ENCODE data around the gene DNMBP.
A peak's percentile ranks its signal among the peaks of the same experiment; 100 is the strongest.

The DNMBP gene

GRCh38 chr10:100009283-100009792 lies 409 bp downstream of the DNMBP start:
- ChIA-PET POLR2A (interaction anchor here (1.1 to 1.9 kb wide), 6 partner anchors 9 to 96 kb away, joined by 3 to 7 read pairs (median 5); no protein-coding TSS in a partner anchor), CTCF (interaction anchor here (0.5 to 4.1 kb wide), 18 partner anchors 7 to 164 kb away, joined by 3 to 40 read pairs (median 4); no protein-coding TSS in a partner anchor)
- peak; percentile 42 for DNase-seq (ENCODE audit: extremely low spot score)
- no peak for TF ChIP-seq TARDBP (IDR thresholded peaks at IDR 0.05)
- no peak for TF ChIP-seq LEF1 (IDR thresholded peaks at IDR 0.05; ENCODE audit: borderline replicate concordance)
- TF ChIP-seq FOXK2 (IDR thresholded peaks at IDR 0.05) = no peak

- CTCF ChIA-PET = interaction anchor here (0.5 to 4.1 kb wide), 17 partner anchors 10 to 163 kb away, joined by 3 to 40 read pairs (median 4); no protein-coding TSS in a partner anchor
- no peak for DNase-seq (ENCODE audit: extremely low spot score)
- TF ChIP-seq HDGF (IDR thresholded peaks at IDR 0.05; ENCODE audit: borderline replicate concordance) = no peak
- no peak for TF ChIP-seq FOXA1 (IDR thresholded peaks at IDR 0.05)
- TF ChIP-seq ZNF384 (IDR thresholded peaks at IDR 0.05) = no peak
- no peak for TF ChIP-seq LEF1 (IDR thresholded peaks at IDR 0.05; ENCODE audit: borderline replicate concordance)
- TF ChIP-seq FOXK2 (IDR thresholded peaks at IDR 0.05) = no peak
- POLR2A ChIA-PET = interaction anchor here (0.5 to 1.9 kb wide), 6 partner anchors 9 to 95 kb away, joined by 3 to 7 read pairs (median 4); no protein-coding TSS in a partner anchor
Observed at GRCh38 chr10:100008708-100009282, 952 bp downstream of the DNMBP start.

DNA sequence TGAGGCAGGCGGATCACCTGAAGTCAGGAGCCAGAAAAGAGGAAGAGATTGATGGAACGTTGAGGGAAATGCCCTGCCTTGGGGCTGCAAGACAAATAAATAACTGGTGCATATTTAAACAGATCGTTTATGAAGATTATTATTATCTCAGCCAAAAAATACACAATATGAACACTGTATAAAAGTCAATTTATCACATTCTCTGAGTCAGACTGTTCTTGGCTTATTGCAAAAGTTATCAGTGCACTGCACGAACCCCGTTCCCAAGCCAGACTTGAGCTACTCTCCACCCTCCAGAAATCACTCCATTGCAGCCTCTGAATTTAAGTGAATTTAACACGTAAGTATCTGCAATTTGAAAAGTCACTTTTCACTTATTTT lies 1.6 kb downstream of the DNMBP start:
- POLR2A ChIA-PET = interaction anchor here (0.5 to 1.9 kb wide), 5 partner anchors 8 to 178 kb away, joined by 3 to 7 read pairs (median 4); partner anchors contain the start of gene ERLIN1
- no peak for DNase-seq (ENCODE audit: extremely low spot score)
- TF ChIP-seq HDGF (IDR thresholded peaks at IDR 0.05; ENCODE audit: borderline replicate concordance) = no peak
- CTCF ChIA-PET = interaction anchor here (0.6 to 4.1 kb wide), 7 partner anchors 11 to 162 kb away, joined by 3 to 40 read pairs (median 6); no protein-coding TSS in a partner anchor

- POLR2A ChIA-PET = interaction anchor here (0.8 to 1.9 kb wide), 3 partner anchors 8 to 179 kb away, joined by 3 to 7 read pairs (median 4); partner anchors contain the start of gene ERLIN1
- TF ChIP-seq PKNOX1 (IDR thresholded peaks at IDR 0.05) (no peak), ELF4 (IDR thresholded peaks at IDR 0.05) (no peak), BHLHE40 (IDR thresholded peaks at IDR 0.05; ENCODE audit: borderline replicate concordance) (no peak)
- no peak for DNase-seq (ENCODE audit: extremely low spot score)
- CTCF ChIA-PET = interaction anchor here (0.6 to 4.1 kb wide), 3 partner anchors 10 to 162 kb away, joined by 4 to 40 read pairs (median 4); no protein-coding TSS in a partner anchor
Observed at GRCh38 chr10:100007231-100008141, 2.3 kb downstream of the DNMBP start.

DNA sequence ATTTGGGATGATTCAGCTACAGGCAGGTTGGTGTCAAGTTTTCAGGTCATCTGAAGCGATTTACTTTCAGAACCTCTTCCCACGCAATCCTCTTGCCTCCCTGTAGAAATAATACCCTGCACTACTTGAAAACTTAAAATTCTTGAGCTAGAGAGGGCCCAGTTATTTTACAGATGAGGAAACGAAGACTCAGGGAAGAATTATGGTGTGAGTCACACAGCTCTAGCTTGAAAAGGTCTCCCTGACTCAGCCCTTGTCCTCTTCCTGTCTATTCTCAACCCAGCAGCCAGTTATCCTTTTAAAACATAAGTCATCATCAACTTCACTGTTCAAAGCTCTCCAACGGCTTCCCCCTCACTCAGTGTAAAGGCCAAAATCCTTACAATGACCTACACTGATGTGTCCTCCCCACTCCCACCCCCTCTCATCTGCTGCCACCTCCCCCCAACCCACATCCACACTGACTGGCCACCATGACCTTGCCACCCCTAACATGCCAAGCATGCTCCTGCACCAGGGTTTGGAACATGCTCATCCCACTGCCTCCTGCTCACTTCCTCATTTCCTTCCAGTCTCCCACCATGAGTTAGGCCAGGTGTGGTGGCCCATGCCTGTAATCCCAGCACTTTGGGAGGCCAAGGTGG lies 3.4 kb downstream of the DNMBP start:
- DNase-seq (ENCODE audit: extremely low spot score) = no peak
- ChIA-PET CTCF (interaction anchor here (0.6 to 1.8 kb wide), 4 partner anchors 20 to 1964 kb away, joined by 3 to 6 read pairs (median 4); no protein-coding TSS in a partner anchor), POLR2A (interaction anchor here (0.9 to 1.8 kb wide), 3 partner anchors 9 to 29 kb away, joined by 3 to 6 read pairs (median 4); no protein-coding TSS in a partner anchor)
- TF ChIP-seq PKNOX1 (IDR thresholded peaks at IDR 0.05) (no peak), L3MBTL2 (conservative IDR thresholded peaks at IDR 0.05) (no peak), FOXK2 (IDR thresholded peaks at IDR 0.05) (no peak), BHLHE40 (IDR thresholded peaks at IDR 0.05; ENCODE audit: borderline replicate concordance) (no peak), CTBP1 (IDR thresholded peaks at IDR 0.05; ENCODE audit: borderline replicate concordance) (no peak), FOXM1 (IDR thresholded peaks at IDR 0.05; ENCODE audit: borderline replicate concordance) (no peak), TARDBP (IDR thresholded peaks at IDR 0.05) (no peak), SP1 (IDR thresholded peaks at IDR 0.05) (no peak), ZNF384 (IDR thresholded peaks at IDR 0.05) (no peak), FOXA1 (IDR thresholded peaks at IDR 0.05) (no peak), ARNT (IDR thresholded peaks at IDR 0.05) (no peak), HDGF (IDR thresholded peaks at IDR 0.05; ENCODE audit: borderline replicate concordance) (no peak), ELF4 (IDR thresholded peaks at IDR 0.05) (no peak), SUZ12 (IDR thresholded peaks at IDR 0.05) (no peak), NFRKB (IDR thresholded peaks at IDR 0.05) (no peak), LEF1 (IDR thresholded peaks at IDR 0.05; ENCODE audit: borderline replicate concordance) (no peak)

- no peak for TF ChIP-seq BHLHE40 (IDR thresholded peaks at IDR 0.05; ENCODE audit: borderline replicate concordance)
- TF ChIP-seq FOXA1 (IDR thresholded peaks at IDR 0.05) = no peak
- TF ChIP-seq SUZ12 (IDR thresholded peaks at IDR 0.05) = no peak
- TF ChIP-seq SP1 (IDR thresholded peaks at IDR 0.05) = no peak
- TF ChIP-seq L3MBTL2 (conservative IDR thresholded peaks at IDR 0.05) = no peak
- TF ChIP-seq NFRKB (IDR thresholded peaks at IDR 0.05) = no peak
- no peak for TF ChIP-seq HDGF (IDR thresholded peaks at IDR 0.05; ENCODE audit: borderline replicate concordance)
- no peak for TF ChIP-seq ELF4 (IDR thresholded peaks at IDR 0.05)
- TF ChIP-seq TARDBP (IDR thresholded peaks at IDR 0.05) = no peak
- TF ChIP-seq ARNT (IDR thresholded peaks at IDR 0.05) = no peak
- DNase-seq (ENCODE audit: extremely low spot score) = no peak
- POLR2A ChIA-PET = interaction anchor here (0.7 to 1.8 kb wide), 3 partner anchors 8 to 156 kb away, joined by 3 to 6 read pairs (median 4); no protein-coding TSS in a partner anchor
- CTCF ChIA-PET = interaction anchor here (1.1 to 1.8 kb wide), 2 partner anchors 16 to 159 kb away, joined by 4 to 6 read pairs; no protein-coding TSS in a partner anchor
Observed at GRCh38 chr10:100004805-100005510, 4.8 kb downstream of the DNMBP start.

Measured in HEK293T (cell line).